T-helper 1 cell treated with Interleukin-12 subunit alpha and Interleukin-12 subunit beta and Interleukin-4 antibody, amounts not matched to agents 30 μg/mL and 1 μg/mL, for 36 hours (primary cell): ENCODE data around the gene HDAC11.
"Not testable (repeated sequence)": the region's sequence is repeated elsewhere in the genome, so short reads cannot be mapped to it uniquely, and the experiment has no call there.

ENCODE experiments used
- H3K27ac Mint-ChIP-seq: one replicate; pipeline ENCODE4 v1.8.0; 2021; ENCODE audit warnings: mild to moderate bottlenecking, mixed read lengths
- H3K27me3 Mint-ChIP-seq: one replicate; pipeline ENCODE4 v1.8.0; 2021; ENCODE audit warnings: low read depth, mixed read lengths
- H3K36me3 Mint-ChIP-seq: one replicate; pipeline ENCODE4 v1.8.0; 2021; ENCODE audit warnings: low read depth, mixed read lengths
- H3K4me1 Mint-ChIP-seq: one replicate; pipeline ENCODE4 v1.8.0; 2021; ENCODE audit warnings: low read depth, mixed read lengths
- H3K4me3 Mint-ChIP-seq: one replicate; pipeline ENCODE4 v1.8.0; 2021; ENCODE audit warnings: mild to moderate bottlenecking, moderate library complexity, mixed read lengths
- H3K9me3 Mint-ChIP-seq: one replicate; pipeline ENCODE4 v1.8.0; 2021; ENCODE audit warnings: mixed read lengths

The HDAC11 gene

DNA sequence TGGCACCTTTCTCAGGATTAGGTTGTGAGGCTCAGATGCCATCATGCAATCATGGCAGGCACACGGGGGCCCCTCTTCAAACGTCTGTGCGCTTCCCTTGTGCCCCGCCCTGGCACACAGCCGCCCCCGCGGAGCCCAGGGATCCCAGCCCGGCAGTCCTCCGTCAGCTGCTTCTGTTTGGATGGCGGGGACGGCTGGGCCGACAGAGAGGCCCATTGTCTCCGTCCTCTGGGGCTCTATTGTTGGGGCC lies 849 bp upstream of the HDAC11 start:
- Mint-ChIP-seq H3K4me1 (peaks cover 4% of the 10 kb centered on the region), H3K27ac (peak overlapping the region; percentile 80), H3K36me3 (no peaks in the 10 kb centered on the region), H3K4me3 (peak overlapping the region; percentile 86), H3K9me3 (no peaks in the 10 kb centered on the region), H3K27me3 (peaks cover 15% of the 10 kb centered on the region)

DNA sequence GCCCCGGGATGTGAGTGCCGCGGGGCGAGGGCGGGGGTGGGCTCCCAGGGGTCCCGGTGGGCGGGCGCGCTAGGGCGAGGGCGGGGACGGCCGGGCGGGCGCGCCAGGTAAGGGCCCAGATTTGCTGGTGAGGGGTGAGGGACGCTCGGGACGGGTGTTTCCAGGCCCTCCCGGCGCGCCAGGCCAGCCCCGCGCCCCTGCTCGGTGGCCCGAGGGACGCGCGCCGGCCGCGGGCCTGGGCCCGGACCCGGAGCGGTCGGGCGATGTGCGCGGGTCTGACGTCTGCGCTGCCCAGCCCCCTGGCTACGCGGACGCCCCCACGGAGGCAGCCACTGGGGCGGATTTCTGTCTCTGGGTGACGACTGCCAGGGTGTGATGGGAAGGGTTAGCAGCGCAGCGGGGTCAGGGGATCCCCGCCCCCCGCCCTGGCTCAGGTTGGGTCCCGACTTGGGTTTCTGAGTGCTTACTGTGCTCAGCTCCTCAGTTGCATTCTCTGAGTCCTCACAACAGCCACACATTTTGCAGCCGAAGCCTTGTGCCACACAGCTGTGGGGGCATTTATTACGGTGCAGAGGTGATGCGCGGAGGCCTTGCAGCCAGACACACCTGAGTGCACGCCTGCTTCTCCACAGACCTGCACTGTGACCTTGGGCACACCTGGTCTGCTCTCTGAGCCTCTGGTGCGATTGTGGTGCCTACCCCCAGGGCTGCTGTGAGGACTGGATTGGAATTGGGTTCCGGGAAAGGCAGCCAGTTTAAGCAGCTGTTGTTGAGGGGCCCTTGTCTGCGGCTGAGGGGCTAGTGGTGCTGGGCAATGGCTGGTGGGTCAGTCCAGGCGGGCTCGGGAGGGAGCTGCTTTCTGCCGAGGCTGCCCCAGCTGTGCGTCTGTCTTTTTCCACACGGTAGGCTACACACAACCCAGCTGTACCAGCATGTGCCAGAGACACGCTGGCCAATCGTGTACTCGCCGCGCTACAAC lies 523 bp downstream of the HDAC11 start:
- peak overlapping the region; percentile 83 for H3K4me3 Mint-ChIP-seq
- no peaks in the 10 kb centered on the region for H3K9me3 Mint-ChIP-seq
- H3K4me1 Mint-ChIP-seq = peaks cover 9% of the 10 kb centered on the region
- H3K27me3 Mint-ChIP-seq = peaks cover 14% of the 10 kb centered on the region
- H3K27ac Mint-ChIP-seq = no peak overlapping the region
- no peaks in the 10 kb centered on the region for H3K36me3 Mint-ChIP-seq

DNA sequence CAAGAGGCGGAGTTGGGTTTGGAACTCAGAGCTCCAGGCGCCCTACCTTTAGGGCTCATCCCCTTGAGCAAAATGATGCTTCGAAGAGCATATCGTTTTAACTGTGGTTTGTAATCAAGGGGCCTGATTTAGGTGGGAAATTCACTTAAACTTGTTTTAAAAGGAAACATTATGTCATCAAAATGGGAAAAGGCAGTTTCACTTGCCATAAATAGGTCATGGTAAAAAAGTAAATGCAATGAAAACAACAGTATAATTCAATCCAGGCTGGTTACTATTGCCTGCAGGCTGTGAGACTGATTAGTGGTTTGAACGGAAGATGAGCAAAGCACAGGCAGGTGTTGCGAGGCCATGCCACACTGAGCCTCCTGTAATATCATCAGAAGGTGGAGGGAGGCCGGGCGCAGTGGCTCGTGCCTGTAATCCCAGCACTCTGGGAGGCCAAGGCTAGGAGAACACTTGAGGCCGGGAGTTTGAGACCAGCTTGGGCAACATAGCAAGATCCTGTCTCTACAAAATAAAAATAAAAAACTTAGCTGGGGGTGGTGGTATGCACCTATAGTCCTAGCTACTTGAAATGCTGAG lies 2.1 kb downstream of the HDAC11 start:
- Mint-ChIP-seq H3K27ac (no peak overlapping the region), H3K4me3 (no peak overlapping the region), H3K36me3 (no peaks in the 10 kb centered on the region), H3K27me3 (peaks cover 8% of the 10 kb centered on the region), H3K4me1 (peaks cover 8% of the 10 kb centered on the region), H3K9me3 (no peaks in the 10 kb centered on the region)

DNA sequence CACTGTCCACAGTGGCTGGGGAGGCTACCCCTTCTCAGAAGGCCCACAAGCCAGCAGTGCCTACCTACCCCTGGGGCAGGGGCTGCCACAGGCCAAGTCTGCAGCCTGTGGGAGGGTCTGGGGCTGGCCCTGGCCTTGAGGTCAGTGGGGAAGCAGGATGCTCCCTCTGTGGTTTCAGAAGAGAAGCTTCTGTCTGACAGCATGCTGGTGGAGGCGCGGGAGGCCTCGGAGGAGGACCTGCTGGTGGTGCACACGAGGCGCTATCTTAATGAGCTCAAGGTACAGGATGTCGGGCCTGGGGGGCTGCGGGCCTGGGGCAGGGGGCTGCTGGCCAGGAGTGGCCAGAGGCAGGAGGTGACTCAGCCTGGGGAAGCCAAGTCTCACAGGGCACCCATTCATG lies 3.2 kb downstream of the HDAC11 start:
- H3K4me1 Mint-ChIP-seq = peaks cover 8% of the 10 kb centered on the region
- no peaks in the 10 kb centered on the region for H3K9me3 Mint-ChIP-seq
- no peak overlapping the region for H3K27ac Mint-ChIP-seq
- H3K4me3 Mint-ChIP-seq = no peak overlapping the region
- no peaks in the 10 kb centered on the region for H3K36me3 Mint-ChIP-seq
- peaks cover 7% of the 10 kb centered on the region for H3K27me3 Mint-ChIP-seq

DNA sequence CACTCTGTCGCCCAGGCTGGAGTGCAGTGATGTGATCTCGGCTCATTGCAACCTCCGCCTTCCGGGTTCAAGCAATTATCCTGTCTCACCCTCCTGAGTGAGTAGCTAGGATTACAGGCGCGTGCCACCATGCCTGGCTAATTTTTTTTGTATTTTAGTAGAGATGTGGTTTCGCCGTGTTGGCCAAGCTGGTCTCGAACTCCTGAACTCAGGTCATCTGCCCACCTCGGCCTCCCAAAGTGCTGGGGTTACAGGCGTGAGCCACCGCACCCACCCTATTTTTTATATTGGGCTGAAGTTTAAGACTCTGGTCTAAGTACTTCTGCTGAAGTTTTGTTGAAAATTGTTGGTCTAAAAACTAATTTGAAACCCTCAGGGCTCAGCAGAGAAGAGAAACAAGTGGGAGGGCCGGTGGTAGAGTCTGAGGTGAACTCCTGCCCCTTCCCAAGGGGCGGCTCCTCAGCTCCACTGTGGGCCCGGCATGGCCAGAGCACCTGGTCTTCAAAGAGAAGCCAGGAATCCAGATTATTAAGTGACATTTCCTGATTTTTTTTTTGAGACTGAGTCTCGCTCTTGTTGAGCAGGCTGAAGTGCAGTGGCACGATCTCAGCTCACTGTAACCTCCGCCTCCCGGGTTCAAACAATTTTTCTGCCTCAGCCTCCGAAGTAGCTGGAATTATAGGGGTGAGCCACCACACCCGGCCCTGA lies 4.0 kb downstream of the HDAC11 start:
- no peak overlapping the region for H3K4me3 Mint-ChIP-seq
- peaks cover 7% of the 10 kb centered on the region for H3K27me3 Mint-ChIP-seq
- no peaks in the 10 kb centered on the region for H3K36me3 Mint-ChIP-seq
- peaks cover 8% of the 10 kb centered on the region for H3K4me1 Mint-ChIP-seq
- H3K9me3 Mint-ChIP-seq = no peaks in the 10 kb centered on the region
- H3K27ac Mint-ChIP-seq = no peak overlapping the region

DNA sequence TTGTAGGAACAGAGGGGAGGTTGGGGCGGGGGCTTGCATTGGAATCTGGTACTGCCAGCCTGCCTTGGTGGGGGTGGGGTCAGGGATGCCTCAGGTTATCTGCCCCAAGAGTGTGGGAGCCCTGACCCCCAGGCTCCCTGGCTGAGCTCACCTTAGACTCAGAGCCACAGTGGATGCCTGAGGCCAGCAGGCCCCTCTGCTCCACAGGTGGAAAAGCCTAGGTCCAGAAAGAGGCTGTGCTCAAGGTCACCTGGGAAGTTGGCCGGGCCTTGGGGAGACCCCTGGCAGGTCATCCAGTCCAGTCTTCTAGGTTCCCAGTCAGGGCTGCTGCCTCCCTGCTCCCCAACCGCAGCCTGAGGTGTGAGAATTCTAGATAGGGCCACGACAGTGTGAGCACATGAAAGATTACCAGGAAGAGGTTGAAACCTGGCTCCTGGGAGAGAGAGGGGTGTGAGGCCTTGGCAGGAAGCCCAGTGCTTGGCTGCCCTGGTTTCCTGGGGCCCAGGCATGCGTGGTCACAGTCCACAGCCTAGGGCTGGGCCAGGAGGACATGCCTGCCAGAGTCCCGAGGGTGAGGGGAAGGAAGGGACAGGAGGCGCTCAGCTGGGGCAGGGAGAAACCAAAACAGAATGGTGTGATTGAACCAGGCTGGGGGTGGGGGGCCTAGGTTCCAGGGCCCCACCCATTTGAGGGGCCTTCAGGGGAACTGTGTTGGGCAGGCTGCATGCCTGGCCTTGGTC lies 4.9 kb downstream of the HDAC11 start:
- Mint-ChIP-seq H3K27ac (no peak overlapping the region), H3K4me1 (peaks cover 8% of the 10 kb centered on the region), H3K9me3 (no peaks in the 10 kb centered on the region), H3K27me3 (peaks cover 7% of the 10 kb centered on the region), H3K36me3 (no peaks in the 10 kb centered on the region), H3K4me3 (no peak overlapping the region)

DNA sequence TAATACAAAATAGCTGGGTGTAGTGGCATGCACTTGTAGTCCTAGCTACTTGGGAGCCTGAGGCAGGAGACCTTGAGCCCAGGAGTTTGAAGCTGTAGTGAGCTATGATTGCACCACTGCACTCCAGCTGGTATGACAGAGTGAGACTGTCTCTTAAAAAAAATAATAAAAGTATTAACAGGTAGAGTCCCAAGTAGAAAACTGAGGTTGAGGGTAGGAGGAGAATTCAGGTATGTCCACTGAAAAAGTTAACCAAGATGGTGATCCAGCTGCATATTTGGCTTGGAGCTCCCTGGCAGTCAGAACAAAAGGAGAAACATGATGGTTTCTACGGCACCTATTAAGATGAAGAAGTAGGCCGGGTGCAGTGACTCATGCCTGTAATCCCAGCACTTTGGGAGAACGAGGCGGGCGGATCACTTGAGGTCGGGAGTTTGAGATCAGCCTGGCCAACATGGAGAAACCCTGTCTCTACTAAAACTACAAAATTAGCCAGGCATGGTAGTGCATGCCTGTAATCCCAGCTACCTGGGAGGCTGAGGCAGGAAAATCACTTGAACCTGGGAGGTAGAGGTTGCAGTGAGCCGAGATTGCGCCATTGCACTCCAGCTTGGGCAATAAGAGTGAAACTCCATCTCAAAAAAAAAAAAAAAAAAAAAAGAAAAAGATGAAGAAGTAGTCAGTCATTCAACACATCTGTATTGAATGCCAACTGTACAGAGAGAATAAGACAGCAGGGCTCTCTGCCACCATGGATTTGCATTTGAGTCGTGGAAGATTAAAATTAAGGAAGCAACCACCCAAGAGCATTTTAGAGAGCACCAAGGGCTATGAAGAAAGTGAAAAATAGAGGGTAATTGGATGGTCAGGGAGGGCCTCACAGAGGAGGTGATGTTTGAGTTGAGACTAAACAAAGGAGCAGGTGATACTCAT lies 5.8 kb downstream of the HDAC11 start:
- H3K27ac Mint-ChIP-seq, H3K4me1 Mint-ChIP-seq, H3K36me3 Mint-ChIP-seq, H3K9me3 Mint-ChIP-seq, H3K4me3 Mint-ChIP-seq, H3K27me3 Mint-ChIP-seq: not testable (repeated sequence)

DNA sequence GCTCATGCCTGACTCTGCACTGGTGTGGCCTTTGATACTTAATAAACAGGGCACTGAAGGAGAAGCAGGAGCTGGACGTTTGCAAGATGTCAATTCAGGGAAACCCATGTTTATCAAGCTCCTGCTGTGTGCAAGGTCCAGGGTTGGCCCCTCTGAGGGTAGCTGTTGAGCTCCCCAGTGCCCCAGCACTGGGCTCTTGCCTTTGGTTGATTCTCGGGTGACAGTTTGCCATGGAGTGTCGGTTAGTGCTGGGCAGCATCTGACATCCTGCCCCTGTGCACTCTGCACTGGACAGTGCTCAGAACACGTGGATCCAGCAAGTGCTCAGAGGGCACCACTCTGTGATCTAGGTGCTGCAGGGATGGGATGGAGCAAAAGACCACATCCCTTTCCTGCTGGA lies 7.3 kb downstream of the HDAC11 start:
- Mint-ChIP-seq H3K27me3 (no peaks in the 10 kb centered on the region), H3K27ac (no peak overlapping the region), H3K4me1 (peaks cover 5% of the 10 kb centered on the region), H3K9me3 (no peaks in the 10 kb centered on the region), H3K36me3 (no peaks in the 10 kb centered on the region), H3K4me3 (no peak overlapping the region)

DNA sequence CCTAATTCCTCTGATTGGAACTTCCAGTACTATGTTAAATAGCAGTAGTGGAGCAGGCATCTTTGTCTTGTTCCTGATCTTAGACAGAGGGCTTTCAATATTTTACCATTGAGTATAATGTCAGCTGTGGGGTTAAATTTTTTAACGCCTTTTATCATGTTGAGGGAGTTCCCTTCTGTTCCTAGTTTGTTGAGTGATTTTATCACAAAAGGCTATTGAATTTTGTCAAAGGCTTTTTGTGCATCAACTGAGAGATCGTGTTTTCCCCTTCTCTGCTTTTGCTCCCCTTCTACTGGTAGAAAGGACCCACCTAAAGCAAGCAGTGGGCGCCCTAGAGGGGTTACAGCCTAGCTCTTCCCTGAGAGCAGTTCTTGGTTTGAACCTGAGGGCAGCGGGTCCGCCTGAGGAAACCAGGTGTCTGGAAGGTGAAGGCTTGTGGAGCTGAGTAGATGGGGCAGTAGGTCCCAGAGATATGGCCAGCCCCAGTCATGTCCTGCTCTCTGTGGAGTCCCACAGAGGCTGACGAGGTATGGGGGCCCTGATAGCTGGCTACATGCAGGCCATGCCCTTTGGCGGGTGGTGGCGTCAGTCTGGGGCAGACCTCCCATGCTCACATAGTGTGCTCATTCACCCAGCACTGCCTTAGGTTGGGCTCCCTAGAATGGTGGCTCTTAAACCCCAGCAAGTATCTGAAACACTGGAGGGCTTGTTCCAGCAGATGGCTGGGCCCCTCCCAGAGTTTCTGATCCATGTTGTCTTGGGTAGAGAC lies 11.3 kb downstream of the HDAC11 start:
- Mint-ChIP-seq H3K9me3 (no peaks in the 10 kb centered on the region), H3K4me3 (no peak overlapping the region), H3K27me3 (no peaks in the 10 kb centered on the region), H3K4me1 (peaks cover 2% of the 10 kb centered on the region), H3K27ac (no peak overlapping the region), H3K36me3 (no peaks in the 10 kb centered on the region)

DNA sequence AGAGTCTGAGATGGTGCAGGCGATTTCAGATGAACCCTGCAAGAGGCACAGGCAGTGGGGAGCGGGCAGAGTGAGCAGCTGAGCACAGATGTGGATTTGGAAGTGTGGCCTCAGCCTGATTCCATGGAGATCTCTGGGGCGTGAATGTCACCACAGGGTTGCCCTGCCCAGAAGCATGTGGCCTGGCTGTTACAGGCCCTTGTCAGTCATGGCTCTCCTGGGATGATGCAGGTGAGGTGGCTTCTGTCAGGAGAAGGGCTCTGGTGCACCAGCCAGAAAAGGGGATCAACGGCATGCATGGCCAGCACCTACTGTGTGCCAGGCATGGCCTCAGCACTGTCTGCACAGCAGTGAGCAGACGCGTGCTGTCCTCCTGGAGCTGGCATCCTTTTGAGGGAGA lies 11.9 kb downstream of the HDAC11 start:
- no peak overlapping the region for H3K4me3 Mint-ChIP-seq
- H3K9me3 Mint-ChIP-seq = no peaks in the 10 kb centered on the region
- H3K27me3 Mint-ChIP-seq = no peaks in the 10 kb centered on the region
- no peaks in the 10 kb centered on the region for H3K36me3 Mint-ChIP-seq
- no peak overlapping the region for H3K27ac Mint-ChIP-seq
- peaks cover 2% of the 10 kb centered on the region for H3K4me1 Mint-ChIP-seq

DNA sequence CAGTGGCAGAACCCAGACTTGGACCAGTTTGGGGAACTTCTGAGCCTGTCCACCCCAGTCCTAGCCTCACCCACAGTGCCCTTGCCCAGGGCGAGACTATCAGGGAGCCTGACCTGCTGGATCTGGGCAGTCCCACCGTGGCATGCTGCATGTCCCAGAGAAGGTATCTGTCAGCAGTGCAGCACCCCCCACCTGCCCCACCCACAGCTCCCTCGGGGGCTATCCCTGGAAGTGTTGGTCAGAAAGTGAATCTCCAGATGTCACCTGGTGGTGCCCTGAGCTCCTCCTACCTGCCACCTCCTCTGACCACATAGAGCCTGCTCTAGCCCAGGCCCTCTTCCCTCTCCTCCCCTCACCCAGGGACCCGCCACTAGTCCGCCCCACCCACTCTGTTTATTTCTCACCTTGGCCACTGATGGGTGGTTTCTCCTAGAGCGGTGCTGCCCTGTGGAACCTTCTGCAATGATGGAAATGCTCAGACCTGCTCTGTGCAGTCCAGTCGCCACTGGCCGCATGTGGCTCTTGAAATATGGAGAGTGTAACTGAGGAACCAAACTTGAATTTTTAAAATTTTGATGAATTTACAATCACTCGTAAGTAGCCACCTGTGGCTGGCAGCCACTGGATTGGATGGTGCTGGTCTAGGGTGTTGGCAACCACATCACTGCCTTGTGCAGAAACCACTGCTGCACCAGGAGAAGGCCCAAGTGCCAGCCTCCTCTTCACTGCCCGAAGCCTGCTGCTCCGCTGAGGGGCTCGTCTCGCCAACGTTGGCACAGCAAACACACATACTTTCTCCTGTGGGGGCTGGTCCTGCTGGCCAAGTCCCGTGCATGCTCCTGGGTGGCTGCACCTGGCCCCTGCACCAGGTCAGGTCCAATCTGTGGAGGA lies 13.1 kb downstream of the HDAC11 start:
- no peak overlapping the region for H3K4me3 Mint-ChIP-seq
- H3K36me3 Mint-ChIP-seq = no peaks in the 10 kb centered on the region
- no peaks in the 10 kb centered on the region for H3K27me3 Mint-ChIP-seq
- H3K27ac Mint-ChIP-seq = no peak overlapping the region
- no peaks in the 10 kb centered on the region for H3K9me3 Mint-ChIP-seq
- H3K4me1 Mint-ChIP-seq = peaks cover 2% of the 10 kb centered on the region

DNA sequence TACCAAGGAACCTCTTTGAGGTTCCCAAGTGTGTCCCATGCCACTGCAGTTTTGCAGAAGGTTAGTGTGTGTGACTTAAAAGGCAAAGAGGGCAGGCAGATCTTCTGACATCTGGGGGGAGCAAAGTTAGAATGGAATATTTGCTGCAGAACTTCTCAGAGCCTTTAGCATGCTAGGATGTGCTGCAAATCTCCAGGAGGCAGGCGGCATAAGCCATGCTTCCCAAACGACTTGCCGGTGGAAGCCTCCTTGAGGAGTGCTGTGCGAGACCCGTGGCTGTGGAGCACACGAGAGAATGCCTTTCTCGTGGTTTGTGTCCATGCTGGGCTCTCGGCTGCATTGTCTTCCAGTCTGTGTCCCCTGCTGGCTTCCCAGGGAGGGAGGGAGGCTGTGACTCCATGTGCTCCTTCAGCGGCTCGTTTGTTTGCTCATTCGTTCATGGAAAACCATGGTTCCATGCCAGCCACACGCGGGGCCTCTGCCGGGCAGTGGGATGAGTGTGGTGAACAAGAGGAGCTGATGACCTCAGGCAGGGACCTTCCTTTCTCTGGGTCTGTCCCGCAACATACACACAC lies 13.8 kb downstream of the HDAC11 start:
- H3K4me1 Mint-ChIP-seq = peaks cover 2% of the 10 kb centered on the region
- H3K4me3 Mint-ChIP-seq = no peak overlapping the region
- no peaks in the 10 kb centered on the region for H3K27me3 Mint-ChIP-seq
- no peak overlapping the region for H3K27ac Mint-ChIP-seq
- H3K9me3 Mint-ChIP-seq = no peaks in the 10 kb centered on the region
- H3K36me3 Mint-ChIP-seq = no peaks in the 10 kb centered on the region
